ENCODE measurements around the gene CSF1R.

Gene CSF1R

GRCh38 chr5:150107909-150108447 lies 21.6 kb upstream of the CSF1R start:
- peak overlapping the region in 16 of 21 experiments; percentile 2 to 73 (median 42) for H3K27ac ChIP-seq
- H3K4me3 ChIP-seq: no peak overlapping the region

GRCh38 chr5:150106674-150107426 lies 20.5 kb upstream of the CSF1R start:
- H3K4me3 ChIP-seq: no peak overlapping the region
- H3K27ac ChIP-seq: peak overlapping the region in 7 of 21 experiments; percentile 4 to 73 (median 20)

- Histone ChIP-seq H3K4me3 (no peak overlapping the region), H3K27ac (peak overlapping the region in 4 of 21 experiments; percentile 20 to 72 (median 31))
Measured at GRCh38 chr5:150105928-150106615, 19.7 kb upstream of the CSF1R start.

GRCh38 chr5:150104550-150104870 lies 18.2 kb upstream of the CSF1R start:
- no peak overlapping the region for H3K4me3 ChIP-seq
- H3K27ac ChIP-seq: no peak overlapping the region

GRCh38 chr5:150103678-150104549 lies 17.6 kb upstream of the CSF1R start:
- H3K4me3 ChIP-seq: no peak overlapping the region
- no peak overlapping the region for H3K27ac ChIP-seq

GRCh38 chr5:150101023-150101422 lies 14.7 kb upstream of the CSF1R start:
- Histone ChIP-seq H3K4me3 (no peak overlapping the region), H3K27ac (no peak overlapping the region)

- H3K27ac ChIP-seq: no peak overlapping the region
- no peak overlapping the region for H3K4me3 ChIP-seq
Measured at GRCh38 chr5:150097152-150097551, 10.8 kb upstream of the CSF1R start.

- H3K4me3 ChIP-seq: no peak overlapping the region
- H3K27ac ChIP-seq: no peak overlapping the region
Measured at GRCh38 chr5:150092159-150092787, 5.9 kb upstream of the CSF1R start.

GRCh38 chr5:150085191-150085912 lies 1.0 kb downstream of the CSF1R start:
- H3K27ac ChIP-seq: peak overlapping the region in 12 of 21 experiments; percentile 11 to 82 (median 40)

GRCh38 chr5:150084754-150085153 lies 1.6 kb downstream of the CSF1R start:
- H3K27ac ChIP-seq: peak overlapping the region in 7 of 21 experiments; percentile 5 to 70 (median 36)
- H3K4me3 ChIP-seq: peak overlapping the region in 4 of 7 experiments; percentile 5 to 28 (median 26)

More at GRCh38 chr5:150085191-150085912, 1.0 kb downstream of the CSF1R start:
- peak overlapping the region; percentile 2 to 28 (median 24) for H3K4me3 ChIP-seq

GRCh38 chr5:150082889-150083288 lies 3.5 kb downstream of the CSF1R start:
- Histone ChIP-seq H3K27ac (peak overlapping the region in 14 of 21 experiments; percentile 5 to 74 (median 34)), H3K4me3 (peak overlapping the region in 2 of 7 experiments; percentile 8 to 15)

GRCh38 chr5:150082374-150082773 lies 4.0 kb downstream of the CSF1R start:
- peak overlapping the region in 14 of 21 experiments; percentile 5 to 74 (median 36) for H3K27ac ChIP-seq
- peak overlapping the region in 1 of 7 experiments; percentile 15 for H3K4me3 ChIP-seq

GRCh38 chr5:150081541-150082283 lies 4.6 kb downstream of the CSF1R start:
- Histone ChIP-seq H3K4me3 (no peak overlapping the region), H3K27ac (peak overlapping the region in 13 of 21 experiments; percentile 5 to 74 (median 37))

- Histone ChIP-seq H3K27ac (peak overlapping the region in 3 of 21 experiments; percentile 42 to 68 (median 44)), H3K4me3 (no peak overlapping the region)
Measured at GRCh38 chr5:150080696-150081435, 5.5 kb downstream of the CSF1R start.

GRCh38 chr5:150079909-150080461 lies 6.4 kb downstream of the CSF1R start:
- Histone ChIP-seq H3K4me3 (no peak overlapping the region), H3K27ac (no peak overlapping the region)

GRCh38 chr5:150078802-150079689 lies 7.3 kb downstream of the CSF1R start:
- no peak overlapping the region for H3K4me3 ChIP-seq
- H3K27ac ChIP-seq: peak overlapping the region in 1 of 21 experiments; percentile 13
